ENCODE measurements around the gene MYZAP.

- TF ChIP-seq ISL1 (CRISPR knock-in tag; IDR thresholded peaks at IDR 0.05), result no peak
- no peak for TF ChIP-seq ARNTL (CRISPR knock-in tag; IDR thresholded peaks at IDR 0.05; ENCODE audit: borderline replicate concordance, low read depth)
- TF ChIP-seq TSHZ2 (CRISPR knock-in tag; IDR thresholded peaks at IDR 0.05), result no peak
These were observed 31.8 kb upstream of the MYZAP start for GRCh38 chr15:57559875-57560274.

Data from SK-N-SH treated with all-trans-retinoic acid at 6 μM for 48 hours (cell line).